HepG2 (cell line): ENCODE measurements around the gene SNX13. TPM values are rescaled to one million over a fixed set of nuclear protein-coding genes. Genes with fewer than 3 reads are reported as not detected.

Experiments
- AFF4 ChIP-seq: sonication (generic); formaldehyde crosslinking; IDR thresholded peaks from 2 replicates; pipeline ENCODE4 v1.4.0; 2020; ENCODE audit warnings: missing genetic modification reagents
- EZH2 ChIP-seq: conservative IDR thresholded peaks from 2 replicates; pipeline ENCODE4 v1.6.1; 2012; ENCODE audit warnings: mild to moderate bottlenecking, low read depth, low read length, moderate library complexity
- HCFC1 ChIP-seq: fragments of 150-350 bp; IDR thresholded peaks from 2 replicates; pipeline ENCODE4 v1.6.1; 2014; ENCODE audit warnings: low read depth, low read length
- HINFP ChIP-seq: sonication (generic); formaldehyde crosslinking; IDR thresholded peaks from 2 replicates; pipeline ENCODE4 v1.4.0; 2020; ENCODE audit warnings: low read depth, mild to moderate bottlenecking, missing genetic modification reagents
- HNRNPK ChIP-seq: fragments of 200-400 bp; formaldehyde crosslinking; IDR thresholded peaks from 2 replicates; pipeline ENCODE4 v1.6.1; 2018; ENCODE audit warnings: low read length, low read depth, moderate library complexity, mild to moderate bottlenecking; ENCODE audit not compliant: poor library complexity, severe bottlenecking
- HNRNPLL ChIP-seq: fragments of 200-400 bp; formaldehyde crosslinking; IDR thresholded peaks from 2 replicates; pipeline ENCODE4 v1.6.1; 2017; ENCODE audit warnings: mild to moderate bottlenecking, low read depth, low read length; ENCODE audit not compliant: poor library complexity, severe bottlenecking
- JARID2 ChIP-seq: sonication (generic); formaldehyde crosslinking; IDR thresholded peaks from 2 replicates; pipeline ENCODE4 v1.8.1; 2023; ENCODE audit warnings: missing genetic modification reagents, inconsistent platforms; ENCODE audit not compliant: insufficient replicate concordance
- NR2F6 ChIP-seq, 2 experiments: IDR thresholded peaks; 2 replicates each; pipeline ENCODE4 v1.6.1; 2016; ENCODE audit warnings: antibody characterized with exemption in 1 of 2, mild to moderate bottlenecking in 1 of 2
- PAXIP1 ChIP-seq: sonication (generic); formaldehyde crosslinking; conservative IDR thresholded peaks from 2 replicates; pipeline ENCODE4 v1.4.0; 2020; ENCODE audit warnings: mild to moderate bottlenecking, missing genetic modification reagents, moderate library complexity
- TAF15 ChIP-seq: fragments of 200-400 bp; formaldehyde crosslinking; IDR thresholded peaks from one replicate; pipeline ENCODE4 v1.6.1; 2018; ENCODE audit warnings: mild to moderate bottlenecking, low read depth, low read length; ENCODE audit not compliant: poor library complexity, severe bottlenecking
- ZNF3 ChIP-seq: IDR thresholded peaks from 2 replicates; pipeline ENCODE4 v1.7.0; 2017; ENCODE audit warnings: inconsistent platforms
- ZNF510 ChIP-seq: sonication (generic); formaldehyde crosslinking; IDR thresholded peaks from 2 replicates; pipeline ENCODE4 v1.4.0; 2020; ENCODE audit warnings: low read depth, mild to moderate bottlenecking, missing genetic modification reagents
- ZNF782 ChIP-seq: sonication (generic); formaldehyde crosslinking; IDR thresholded peaks from 2 replicates; pipeline ENCODE4 v1.4.0; 2020; ENCODE audit warnings: missing genetic modification reagents, mild to moderate bottlenecking, borderline replicate concordance
- polyA plus RNA-seq, 8 experiments: library from polyadenylated mRNA; depleted of rRNA in 3 of 8; stranded (reverse) in 7 of 8; unstranded in 1 of 8; fragments of >200 nt; fragmentation: Illumina TruSeq in 4 of 8; extraction: Trizol in 4 of 8; gene quantifications; 2 replicates each; pipeline versions ENCODE4 v1.2.1 to v1.2.3, GENCODE V29; 2011 to 2016; ENCODE audit warnings: low read depth in 4 of 8, missing spikeins in 1 of 8, mixed read lengths in 1 of 8; ENCODE audit not compliant: insufficient read depth in 1 of 8
- total RNA-seq, 5 experiments: library from RNA; depleted of rRNA; stranded (reverse); fragments of >200 nt; fragmentation: Illumina TruSeq; extraction: Trizol; gene quantifications; 2 replicates each; pipeline ENCODE4 v1.2.3, GENCODE V29; 2016; ENCODE audit warnings: low read depth in 1 of 5
- TF ChIP-seq, protein P1 (sequence below): sonication (generic); formaldehyde crosslinking; IDR thresholded peaks from 2 replicates; pipeline ENCODE4 v1.5.1; 2020; ENCODE audit warnings: missing genetic modification reagents, mild to moderate bottlenecking, borderline replicate concordance
- TF ChIP-seq, protein P2 (sequence below): sonication (generic); formaldehyde crosslinking; IDR thresholded peaks from 2 replicates; pipeline ENCODE4 v1.8.0; 2022; ENCODE audit warnings: mild to moderate bottlenecking, missing genetic modification reagents; ENCODE audit not compliant: insufficient replicate concordance

SNX13 gene
- total and polyA plus RNA-seq, 2 of the 13 experiments (the other 11 are each of a cell fraction or from before 2014, with no cell fraction given) = 14.3 to 32.3 TPM

GRCh38 chr7:17940302-17940883, at the start of gene SNX13 (continued):
- TF ChIP-seq HINFP (CRISPR knock-in tag) (peak; percentile 96), HNRNPK (peak; percentile 43), HNRNPLL (peak; percentile 91), HCFC1 (peak; percentile 19; the same call in 1 of the 2 replicates), TAF15 (no peak), ZNF782 (CRISPR knock-in tag) (peak; percentile 69; the same call in 1 of the 2 replicates), AFF4 (CRISPR knock-in tag) (no peak), NR2F6 (IDR thresholded peaks at IDR 0.05) (no peak), NR2F6 (CRISPR knock-in tag; IDR thresholded peaks at IDR 0.05) (peak; percentile 36; the same call in 1 of the 2 replicates), ZNF510 (CRISPR knock-in tag) (no peak; the same call in 1 of the 2 replicates), JARID2 (no peak), ZNF3 (CRISPR knock-in tag) (peak; percentile 30; the same call in 1 of the 2 replicates), EZH2 (no peak), PAXIP1 (peak; percentile 62)
- TF ChIP-seq, protein P1, sequence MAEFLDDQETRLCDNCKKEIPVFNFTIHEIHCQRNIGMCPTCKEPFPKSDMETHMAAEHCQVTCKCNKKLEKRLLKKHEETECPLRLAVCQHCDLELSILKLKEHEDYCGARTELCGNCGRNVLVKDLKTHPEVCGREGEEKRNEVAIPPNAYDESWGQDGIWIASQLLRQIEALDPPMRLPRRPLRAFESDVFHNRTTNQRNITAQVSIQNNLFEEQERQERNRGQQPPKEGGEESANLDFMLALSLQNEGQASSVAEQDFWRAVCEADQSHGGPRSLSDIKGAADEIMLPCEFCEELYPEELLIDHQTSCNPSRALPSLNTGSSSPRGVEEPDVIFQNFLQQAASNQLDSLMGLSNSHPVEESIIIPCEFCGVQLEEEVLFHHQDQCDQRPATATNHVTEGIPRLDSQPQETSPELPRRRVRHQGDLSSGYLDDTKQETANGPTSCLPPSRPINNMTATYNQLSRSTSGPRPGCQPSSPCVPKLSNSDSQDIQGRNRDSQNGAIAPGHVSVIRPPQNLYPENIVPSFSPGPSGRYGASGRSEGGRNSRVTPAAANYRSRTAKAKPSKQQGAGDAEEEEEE (CRISPR knock-in tag) = no peak
- TF ChIP-seq, protein P2, sequence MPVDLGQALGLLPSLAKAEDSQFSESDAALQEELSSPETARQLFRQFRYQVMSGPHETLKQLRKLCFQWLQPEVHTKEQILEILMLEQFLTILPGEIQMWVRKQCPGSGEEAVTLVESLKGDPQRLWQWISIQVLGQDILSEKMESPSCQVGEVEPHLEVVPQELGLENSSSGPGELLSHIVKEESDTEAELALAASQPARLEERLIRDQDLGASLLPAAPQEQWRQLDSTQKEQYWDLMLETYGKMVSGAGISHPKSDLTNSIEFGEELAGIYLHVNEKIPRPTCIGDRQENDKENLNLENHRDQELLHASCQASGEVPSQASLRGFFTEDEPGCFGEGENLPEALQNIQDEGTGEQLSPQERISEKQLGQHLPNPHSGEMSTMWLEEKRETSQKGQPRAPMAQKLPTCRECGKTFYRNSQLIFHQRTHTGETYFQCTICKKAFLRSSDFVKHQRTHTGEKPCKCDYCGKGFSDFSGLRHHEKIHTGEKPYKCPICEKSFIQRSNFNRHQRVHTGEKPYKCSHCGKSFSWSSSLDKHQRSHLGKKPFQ = no peak
